SK-MEL-5 (cell line): Measurements from ENCODE around the gene HACD1. TPM values are rescaled to one million over a fixed set of nuclear protein-coding genes. Genes with fewer than 3 reads are reported as not detected.
A peak's percentile ranks its signal among the peaks of the same experiment; 100 is the strongest.

ENCODE experiments used
- DNase-seq: peaks from one replicate; pipeline ENCODE4 v3.0.0-alpha.2; 2016; ENCODE audit warnings: low read depth, low spot score
- in situ Hi-C: cut with HindIII; loops from 2 replicates; pipeline ENCODE4 v1.10.0; 2016; ENCODE audit warnings: low sequenced_read_pairs, high pct_unique_total_duplicates, low pct_unique_long_range_greater_than_20kb
- polyA plus RNA-seq, 2 experiments: library from polyadenylated mRNA; depleted of rRNA; stranded (reverse); fragments of >200 nt; gene quantifications; 2 replicates each; pipeline ENCODE4 v1.2.3, GENCODE V29; 2015
- total RNA-seq: library from RNA; depleted of rRNA; stranded (reverse); fragments of >200 nt; shearing (Covaris generic); gene quantifications from 2 replicates; pipeline ENCODE4 v1.2.3, GENCODE V29; 2014; rRNA removed

Gene HACD1, protein sequence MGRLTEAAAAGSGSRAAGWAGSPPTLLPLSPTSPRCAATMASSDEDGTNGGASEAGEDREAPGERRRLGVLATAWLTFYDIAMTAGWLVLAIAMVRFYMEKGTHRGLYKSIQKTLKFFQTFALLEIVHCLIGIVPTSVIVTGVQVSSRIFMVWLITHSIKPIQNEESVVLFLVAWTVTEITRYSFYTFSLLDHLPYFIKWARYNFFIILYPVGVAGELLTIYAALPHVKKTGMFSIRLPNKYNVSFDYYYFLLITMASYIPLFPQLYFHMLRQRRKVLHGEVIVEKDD
- 24.2 and 25.3 TPM in 2 replicates for total RNA-seq
- polyA plus RNA-seq (2015; cell fraction: cytosol; rRNA removed), result 12.7 and 13.5 TPM in 2 replicates
- 13.6 and 39.9 TPM in 2 replicates for polyA plus RNA-seq (2015; cell fraction: nucleus; rRNA removed)

DNA sequence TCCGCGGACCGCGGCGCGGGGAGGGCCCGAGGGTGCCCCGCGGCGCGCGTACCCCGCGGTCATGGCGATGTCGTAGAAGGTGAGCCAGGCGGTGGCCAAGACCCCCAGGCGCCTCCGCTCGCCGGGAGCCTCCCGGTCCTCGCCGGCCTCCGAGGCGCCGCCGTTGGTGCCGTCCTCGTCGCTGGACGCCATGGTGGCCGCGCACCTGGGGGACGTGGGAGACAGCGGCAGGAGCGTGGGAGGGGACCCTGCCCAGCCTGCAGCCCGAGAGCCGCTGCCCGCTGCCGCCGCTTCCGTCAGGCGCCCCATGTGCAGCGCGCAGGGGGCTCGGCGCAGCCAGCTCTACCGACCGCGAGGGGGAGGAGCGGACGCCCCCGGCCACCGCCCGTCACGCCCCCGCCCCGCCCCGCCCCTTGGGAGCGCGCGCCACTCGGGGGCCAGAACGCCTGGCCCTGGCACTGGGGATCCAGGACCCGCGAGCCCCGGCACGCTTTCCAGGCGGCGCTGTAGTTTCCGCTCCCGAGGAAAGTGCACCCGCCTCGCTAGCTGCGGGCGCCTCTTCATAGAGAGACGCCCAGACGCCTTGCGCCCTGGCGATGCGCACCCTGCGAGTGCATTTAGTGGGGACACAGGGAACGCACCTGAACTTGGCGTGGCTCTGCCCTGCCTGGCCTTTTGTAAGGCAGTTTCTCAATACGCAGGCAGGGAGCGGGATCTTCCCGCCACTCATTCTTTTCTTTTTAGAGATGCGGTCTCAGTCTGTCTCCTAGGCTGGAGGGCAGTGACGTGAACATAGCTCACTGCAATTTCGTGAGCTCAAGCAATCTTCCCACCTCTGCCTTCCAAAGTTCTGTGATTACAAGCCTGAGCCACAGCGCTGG lies at the start of gene HACD1:
Gene HACD1 (minus strand): TSS at position 344 of the 881 bp plus-strand sequence. CDS start 35 bp downstream, at position 309.
- in situ Hi-C loops, result no loop called here
- DNase-seq, result peak; percentile 41

DNA sequence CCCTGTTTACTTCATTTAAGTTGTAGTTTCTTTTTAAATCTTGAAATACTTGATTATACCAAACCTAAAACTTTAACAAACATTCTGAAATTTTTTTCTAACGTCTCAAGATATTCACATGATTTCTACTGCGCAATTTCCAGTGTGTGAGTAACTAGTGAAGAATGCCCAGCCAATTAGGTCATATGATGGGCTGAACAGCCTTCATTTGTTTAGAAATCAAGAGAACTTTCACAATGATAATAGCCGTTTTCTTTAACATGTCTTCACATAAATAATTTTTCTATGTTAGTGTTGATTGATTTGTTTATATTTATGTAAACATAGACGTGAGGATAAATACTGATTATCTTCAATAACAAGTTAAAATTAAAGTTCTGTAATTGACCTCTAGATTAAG lies 48.6 kb upstream of the HACD1 start:
- DNase-seq, result peak; percentile 86
- in situ Hi-C loops, result no loop called here

GRCh38 chr10:17663450-17663849 lies 46.3 kb upstream of the HACD1 start:
- no peak for DNase-seq
- in situ Hi-C loops, result no loop called here

GRCh38 chr10:17662193-17663138 lies 45.3 kb upstream of the HACD1 start:
- no peak for DNase-seq
- in situ Hi-C loops, result no loop called here

GRCh38 chr10:17661510-17661909 lies 44.3 kb upstream of the HACD1 start:
- in situ Hi-C loops, result no loop called here
- DNase-seq, result no peak

DNA sequence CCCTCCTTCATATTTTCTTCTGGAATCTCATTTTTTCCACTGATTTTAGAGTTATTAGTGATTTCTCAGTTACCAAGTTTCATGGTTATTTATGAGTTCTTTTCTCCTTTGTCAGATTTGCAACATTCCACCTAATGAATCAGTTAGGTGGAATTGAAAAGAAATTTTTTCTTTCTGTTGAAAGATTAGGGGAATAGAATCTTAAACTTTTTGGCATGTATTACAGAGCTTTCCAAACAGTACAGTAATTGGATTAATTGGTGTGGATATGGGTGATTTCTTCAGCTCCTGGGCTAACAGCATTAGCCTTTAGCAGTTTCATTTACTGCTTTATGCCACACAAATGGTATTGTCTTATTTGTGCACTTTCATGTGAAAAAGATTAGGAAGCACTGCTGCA lies 43.7 kb upstream of the HACD1 start:
- in situ Hi-C loops, result no loop called here
- DNase-seq, result no peak

- DNase-seq, result no peak
- in situ Hi-C loops, result no loop called here
Observed at GRCh38 chr10:17659365-17659764, 42.2 kb upstream of the HACD1 start.

GRCh38 chr10:17657103-17657500 lies 39.9 kb upstream of the HACD1 start:
- DNase-seq, result no peak
- in situ Hi-C loops, result no loop called here

GRCh38 chr10:17655567-17656146 lies 38.5 kb upstream of the HACD1 start:
- in situ Hi-C loops, result no loop called here

DNA sequence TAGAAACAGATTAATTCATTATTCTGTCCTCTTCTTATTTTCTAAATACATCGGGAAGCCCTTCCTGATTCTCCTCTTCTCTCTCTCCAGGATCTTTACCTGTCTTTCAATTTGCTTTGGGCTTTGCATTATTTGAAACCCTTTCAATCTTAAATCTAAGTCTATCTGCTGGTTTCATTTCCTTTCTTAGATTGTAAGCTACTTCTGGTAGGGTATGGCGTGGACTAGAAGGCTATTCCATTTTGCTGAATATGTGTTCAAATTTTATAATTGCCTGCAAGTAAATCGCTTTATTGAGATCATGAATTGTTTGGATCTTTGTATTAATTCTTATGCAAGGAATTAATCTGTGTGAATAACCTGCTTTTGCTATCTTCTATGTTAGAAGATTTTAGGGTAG lies 37.8 kb upstream of the HACD1 start:
- no peak for DNase-seq
- in situ Hi-C loops, result no loop called here

More at GRCh38 chr10:17655567-17656146, 38.5 kb upstream of the HACD1 start:
- no peak for DNase-seq

GRCh38 chr10:17652585-17652984 lies 35.4 kb upstream of the HACD1 start:
- in situ Hi-C loops, result no loop called here
- DNase-seq, result no peak

DNA sequence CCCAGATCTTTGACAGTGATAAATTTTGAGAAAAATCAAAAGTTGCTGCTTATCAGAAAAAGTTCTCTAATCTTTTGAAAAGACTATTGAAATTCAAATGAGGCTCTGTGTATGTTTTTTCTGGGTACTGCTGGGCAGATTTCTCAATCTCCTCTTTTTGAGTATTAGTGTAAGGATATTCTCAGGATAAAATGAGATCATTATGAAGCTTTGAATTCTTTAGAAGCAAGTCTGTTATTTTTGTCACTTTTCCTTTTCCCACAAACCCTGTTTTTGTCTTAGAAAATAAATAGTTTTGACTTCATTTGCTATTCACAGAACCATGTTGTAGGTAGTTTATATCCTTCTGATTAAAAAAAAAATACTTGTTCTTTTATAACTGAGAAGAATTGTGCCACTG lies 34.7 kb upstream of the HACD1 start:
- no peak for DNase-seq
- in situ Hi-C loops, result no loop called here

GRCh38 chr10:17650416-17650815 lies 33.2 kb upstream of the HACD1 start:
- no peak for DNase-seq
- in situ Hi-C loops, result no loop called here

- in situ Hi-C loops, result no loop called here
- no peak for DNase-seq
Observed at GRCh38 chr10:17649836-17650235, 32.7 kb upstream of the HACD1 start.

DNA sequence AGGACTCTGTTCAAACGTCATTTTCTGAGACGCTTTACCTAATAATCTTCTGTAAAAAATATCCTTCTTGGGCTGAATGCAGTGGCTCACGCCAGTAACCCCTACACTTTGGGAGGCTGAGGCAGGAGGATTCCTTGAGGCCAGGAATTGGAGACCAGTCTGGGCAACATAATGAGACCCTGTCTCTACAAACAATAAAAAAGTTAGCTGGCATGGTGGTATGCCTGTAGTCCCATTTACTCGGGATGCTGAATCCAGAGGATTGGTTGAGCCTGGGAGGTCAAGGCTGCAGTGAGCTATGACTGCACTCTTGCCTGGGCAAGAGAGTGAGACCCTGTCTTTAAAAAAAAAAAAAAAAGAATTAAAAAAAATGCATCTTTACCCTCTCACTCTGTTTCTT lies 31.9 kb upstream of the HACD1 start:
- no peak for DNase-seq
- in situ Hi-C loops, result no loop called here

GRCh38 chr10:17648243-17649035 lies 31.3 kb upstream of the HACD1 start:
- no peak for DNase-seq
- in situ Hi-C loops, result no loop called here

DNA sequence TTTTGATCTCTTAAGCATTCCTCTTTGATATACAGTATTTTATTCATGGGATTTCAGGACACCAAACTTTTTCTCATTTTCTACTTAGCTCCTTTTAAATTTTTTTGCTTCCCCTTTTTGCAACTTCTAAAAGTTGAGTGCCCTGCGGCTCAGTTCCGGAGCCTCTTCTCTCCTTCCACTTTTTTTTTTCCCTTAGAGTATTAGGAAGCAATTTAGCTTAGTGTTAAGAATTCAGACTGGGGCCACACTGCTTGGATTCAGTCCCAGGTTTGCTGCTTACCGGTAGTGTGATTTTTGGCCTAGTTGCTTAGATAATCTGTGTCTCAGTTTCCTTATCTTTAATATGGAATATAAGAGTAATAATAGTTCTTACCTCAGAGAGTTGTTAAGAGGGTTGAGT lies 30.2 kb upstream of the HACD1 start:
- in situ Hi-C loops, result no loop called here
- DNase-seq, result no peak
